Measurements from ENCODE around the gene TMEM51.

- TF ChIP-seq CTCF (IDR thresholded peaks at IDR 0.05) (no peak), EP300 (IDR thresholded peaks at IDR 0.05) (no peak)
Measured at GRCh38 chr1:15116966-15117365, 36.6 kb upstream of the TMEM51 start.
